Stimulated activated CD8-positive, alpha-beta memory T cell treated with anti-CD3 and anti-CD28 coated beads, Interleukin-2, amount 100 ng/mL, for 1 hour (primary cell): ENCODE measurements around the gene CERS6.

Experiments used
- DNase-seq, 2 donors: peaks; one replicate each; pipeline ENCODE4 v3.0.0-alpha.2; 2020; ENCODE audit warnings: low read depth in 2 of 2

The CERS6 gene

GRCh38 chr2:168602846-168603401 is 146.9 kb downstream of the CERS6 start:
- DNase-seq: no peak

DNA sequence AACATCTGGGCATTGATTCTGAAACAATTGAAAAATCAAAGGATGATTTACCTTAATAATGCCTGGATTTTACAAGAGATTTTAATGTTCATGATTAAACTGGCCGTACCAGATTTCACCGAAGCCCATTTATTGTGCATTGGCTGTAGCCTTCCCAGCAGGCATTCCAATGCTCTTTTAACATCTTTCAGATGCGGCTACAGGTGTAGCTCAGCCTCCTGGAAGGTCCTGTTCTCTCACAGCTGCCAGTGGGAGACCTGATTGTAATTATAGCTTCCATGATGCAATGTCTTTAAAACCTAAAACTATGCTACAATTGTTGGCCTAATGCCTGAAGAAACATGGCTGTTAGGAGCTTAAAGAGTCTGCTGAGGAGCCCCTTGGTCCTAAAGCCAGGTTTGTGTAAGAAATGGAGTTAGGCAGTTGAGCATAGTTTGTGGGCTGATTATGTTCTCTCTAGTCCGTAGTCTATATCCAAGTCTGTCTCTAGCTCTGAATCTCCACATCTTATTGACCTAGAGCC is 147.4 kb downstream of the CERS6 start:
- no peak for DNase-seq

- no peak for DNase-seq
Observed at GRCh38 chr2:168604252-168604651, 148.2 kb downstream of the CERS6 start.

DNA sequence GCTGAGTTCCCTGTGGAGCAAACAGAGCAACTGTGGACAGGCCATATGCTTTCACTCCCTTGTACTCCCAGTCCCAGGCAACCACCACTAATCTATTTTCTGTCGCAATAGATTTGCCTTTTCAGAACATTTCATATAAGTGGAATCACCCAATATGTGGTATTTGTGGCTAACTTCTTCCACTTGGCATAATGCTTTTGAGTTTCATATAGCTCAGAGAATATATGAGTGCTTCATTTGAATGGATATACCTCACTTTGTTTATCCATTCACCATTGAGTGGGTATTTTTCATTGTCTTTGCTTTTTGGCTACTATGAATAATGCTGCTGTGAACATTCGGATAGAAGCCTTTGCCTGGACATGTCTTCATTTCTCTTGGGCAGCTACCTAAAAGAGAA is 151.9 kb downstream of the CERS6 start:
- DNase-seq: no peak

DNA sequence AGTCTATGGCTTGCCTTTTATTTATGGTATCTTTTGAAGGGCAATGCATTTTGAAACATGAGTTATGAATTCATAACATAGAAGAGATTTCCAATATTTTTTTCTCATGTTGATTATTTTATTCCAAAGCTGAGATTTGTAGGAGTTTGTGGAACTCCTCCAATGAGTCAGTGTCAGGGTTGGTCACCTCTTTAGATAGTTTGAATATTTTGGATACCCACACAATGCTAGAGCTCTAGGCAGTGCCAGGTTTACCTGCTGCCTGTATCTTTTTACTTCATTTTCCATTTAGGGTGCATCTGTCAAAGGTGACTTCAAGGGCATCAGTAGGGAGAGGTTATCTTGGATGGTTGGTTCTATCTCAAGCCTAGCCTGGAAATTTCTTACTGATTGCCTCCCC is 152.7 kb downstream of the CERS6 start:
- DNase-seq: no peak

GRCh38 chr2:168611091-168611490 is 155.0 kb downstream of the CERS6 start:
- no peak for DNase-seq

GRCh38 chr2:168611896-168612650 is 156.0 kb downstream of the CERS6 start:
- no peak for DNase-seq

GRCh38 chr2:168612719-168613118 is 156.6 kb downstream of the CERS6 start:
- DNase-seq: no peak

DNA sequence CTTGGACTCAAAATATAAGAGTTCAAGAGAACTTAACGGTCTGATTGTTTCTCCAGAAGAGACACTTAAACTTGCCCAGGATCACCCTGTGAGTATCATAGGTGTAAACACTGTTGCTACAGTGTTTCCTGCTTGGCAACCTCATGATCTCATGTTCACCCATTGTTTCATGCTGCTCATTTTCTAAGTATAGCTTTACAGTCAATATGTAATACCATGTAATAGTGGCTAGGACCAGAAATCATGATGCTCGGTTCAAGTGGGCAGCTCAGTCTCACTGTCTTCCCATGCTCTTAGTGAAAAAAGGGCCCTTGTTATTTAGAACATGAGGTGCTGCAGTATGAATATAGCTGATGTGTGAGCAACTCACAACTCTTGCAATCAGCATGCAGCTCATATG is 157.5 kb downstream of the CERS6 start:
- DNase-seq: no peak

GRCh38 chr2:168614172-168615018 is 158.3 kb downstream of the CERS6 start:
- no peak for DNase-seq

DNA sequence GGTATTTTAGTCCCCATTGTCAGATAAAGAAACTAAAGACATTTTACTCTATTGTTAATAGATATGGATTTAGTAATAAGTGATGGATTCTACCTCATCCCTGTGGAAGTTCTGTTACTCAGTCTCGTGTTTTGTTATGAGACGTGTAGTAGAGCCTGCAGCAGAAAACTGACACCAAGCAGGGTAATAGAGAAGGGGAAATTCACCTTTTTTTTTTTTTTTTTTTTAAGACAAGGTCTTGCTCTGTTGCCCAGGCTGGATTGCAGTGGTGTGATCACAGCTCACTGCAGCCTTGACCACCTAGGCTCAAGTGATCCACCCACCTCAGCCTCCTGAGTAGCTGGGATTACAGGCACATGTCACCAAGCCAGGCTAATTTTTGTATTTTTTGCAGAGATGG is 164.5 kb downstream of the CERS6 start:
- DNase-seq: no peak

GRCh38 chr2:168622559-168622958 is 166.5 kb downstream of the CERS6 start:
- DNase-seq: no peak

- no peak for DNase-seq
Observed at GRCh38 chr2:168624028-168624427, 168.0 kb downstream of the CERS6 start.

DNA sequence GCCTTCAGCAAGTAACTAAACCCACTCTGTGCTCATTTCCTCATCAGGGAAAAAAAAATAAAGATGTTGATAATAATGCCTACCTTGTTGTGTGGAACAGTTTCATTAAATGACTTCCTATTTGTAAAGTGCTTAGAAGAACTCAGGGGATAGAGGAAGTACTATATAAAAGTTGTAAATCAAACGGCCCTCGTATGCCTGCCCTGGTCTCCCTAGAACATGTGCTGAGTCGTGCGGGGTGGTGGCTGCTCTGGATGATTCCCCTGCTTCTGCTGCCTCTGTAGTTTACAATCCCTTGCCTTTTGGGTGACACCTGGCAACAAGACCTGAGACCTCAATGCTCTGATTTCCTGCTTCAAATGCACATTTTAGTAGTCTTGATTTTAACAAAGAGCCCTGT is 170.0 kb downstream of the CERS6 start:
- DNase-seq: no peak

DNA sequence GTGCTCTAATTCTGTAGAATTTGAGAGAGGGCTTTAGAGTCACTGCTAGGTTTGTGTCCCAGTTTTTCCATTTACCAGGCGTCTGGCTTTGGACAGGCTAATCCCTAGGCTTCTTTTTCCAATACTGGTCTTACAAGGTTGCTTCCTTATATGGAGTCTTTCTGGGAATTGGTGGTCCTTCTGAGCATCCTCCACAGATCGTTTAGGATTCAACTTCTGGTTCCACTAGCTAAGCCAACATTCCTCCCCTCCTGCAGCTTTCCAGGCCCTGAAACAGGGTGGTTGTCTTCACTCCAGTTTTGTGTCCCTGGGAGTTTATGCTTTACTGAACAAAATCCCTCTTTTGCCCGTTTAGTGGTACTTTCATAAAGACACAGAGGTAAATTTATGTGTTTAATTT is 170.6 kb downstream of the CERS6 start:
- DNase-seq: no peak

- no peak for DNase-seq
Observed at GRCh38 chr2:168632709-168633121, 176.6 kb downstream of the CERS6 start.

DNA sequence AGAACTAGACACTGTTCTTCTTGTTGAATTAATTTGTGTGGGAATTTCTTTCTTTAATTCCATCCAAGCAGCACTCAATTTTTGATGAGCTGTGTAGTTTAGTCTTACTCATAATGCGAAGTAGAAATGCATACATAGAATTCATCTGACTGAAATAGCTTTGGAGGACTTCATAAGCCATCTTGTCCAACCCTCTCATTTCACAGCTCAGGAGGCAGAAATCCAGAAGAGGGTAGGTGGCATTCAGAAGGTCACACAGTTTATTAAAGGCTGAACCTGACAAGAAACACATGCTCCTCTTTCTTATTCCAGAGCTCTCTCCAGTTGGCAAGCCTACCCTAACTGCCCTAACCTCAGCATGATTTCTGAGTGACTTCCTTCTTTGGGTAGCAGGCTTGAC is 177.1 kb downstream of the CERS6 start:
- no peak for DNase-seq

GRCh38 chr2:168633895-168634294 is 177.8 kb downstream of the CERS6 start:
- no peak for DNase-seq

DNA sequence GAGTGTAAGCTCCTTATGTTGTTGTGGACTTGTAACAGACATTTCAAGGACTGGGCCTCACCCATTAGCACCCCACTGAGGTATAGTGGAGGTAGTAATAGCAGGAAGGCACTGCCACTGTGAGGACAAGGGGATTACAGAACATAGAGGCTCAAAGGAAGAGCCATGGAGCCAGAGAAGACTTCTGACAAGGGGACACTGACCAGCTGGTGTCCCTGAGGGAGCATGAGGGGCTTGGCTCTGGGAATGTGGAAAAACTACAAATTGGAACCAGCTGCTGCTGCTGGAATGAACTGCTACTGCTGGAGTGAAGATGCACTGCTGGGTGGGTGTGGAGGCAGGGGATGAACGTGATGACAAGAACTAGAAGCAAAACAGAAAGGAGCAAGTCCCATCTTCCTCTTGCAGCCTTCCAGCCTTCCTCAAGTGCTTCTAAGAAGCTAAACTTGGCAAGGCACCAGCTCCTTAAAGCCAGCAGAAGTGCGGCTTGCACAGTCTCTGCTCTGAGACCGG is 179.0 kb downstream of the CERS6 start:
- no peak for DNase-seq

DNA sequence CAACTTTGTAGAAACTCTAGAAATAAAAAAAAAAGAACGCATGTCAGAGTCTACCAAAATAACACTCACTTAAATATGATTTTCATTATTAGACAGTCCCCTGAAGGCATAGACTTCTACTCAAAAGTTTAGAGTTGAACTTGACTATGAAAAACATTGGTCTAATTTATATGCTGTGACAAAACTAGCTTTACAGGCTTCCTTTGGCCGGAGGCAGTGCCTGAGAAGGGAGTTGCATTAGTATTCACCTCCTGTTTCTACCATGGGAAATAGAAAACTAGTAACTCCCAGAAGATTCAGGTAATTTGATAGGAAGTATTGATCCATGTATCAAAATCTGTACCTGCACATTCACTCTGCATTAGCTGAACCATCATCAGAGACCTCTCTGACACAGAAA is 182.9 kb downstream of the CERS6 start:
- DNase-seq: no peak

DNA sequence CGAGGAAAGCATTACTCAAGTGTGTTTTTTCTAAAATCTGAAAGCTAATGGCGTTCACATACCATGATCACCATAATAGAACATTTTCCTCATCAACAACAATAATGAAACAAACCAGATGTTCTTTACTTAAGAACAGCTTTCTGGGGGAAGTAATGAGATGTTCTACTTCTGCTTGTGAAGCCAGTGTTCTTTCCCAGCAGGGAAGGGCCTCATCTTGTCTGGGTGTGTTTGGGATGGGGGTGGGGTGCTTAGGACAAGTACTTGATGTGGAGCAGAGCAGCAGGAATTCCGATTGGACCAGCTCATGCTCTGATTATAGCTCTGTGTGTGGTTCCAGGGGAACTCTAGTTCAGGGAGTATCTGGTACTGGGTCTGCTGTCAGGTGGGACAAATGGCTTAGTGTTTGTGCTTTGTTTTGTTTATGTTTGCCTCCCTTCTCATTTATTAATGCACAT is 183.4 kb downstream of the CERS6 start:
- DNase-seq: no peak

DNA sequence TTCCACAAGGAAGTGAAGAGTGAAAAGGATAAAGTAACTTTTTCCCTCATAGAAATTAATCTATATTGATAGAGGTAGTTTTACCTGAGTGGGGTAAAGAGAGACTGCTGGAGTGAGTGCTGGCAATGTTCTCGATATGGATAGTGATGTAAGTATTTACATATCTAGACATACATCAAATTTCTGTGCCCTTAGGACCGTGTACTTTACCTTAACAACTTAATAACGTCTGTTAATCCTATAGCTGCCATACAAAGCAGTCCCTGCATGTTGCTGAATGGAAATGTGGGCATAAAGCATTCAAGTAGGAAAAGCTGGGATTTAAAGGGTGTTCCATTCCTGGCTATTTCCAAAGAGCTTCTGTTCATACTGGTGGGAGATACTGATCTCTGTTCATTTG is 184.0 kb downstream of the CERS6 start:
- DNase-seq: no peak
